Panc1 (cell line): ENCODE results near the gene TMEM202.

Experiments used
- CTCF ChIP-seq: fragments of 450-650 bp; IDR thresholded peaks from 2 replicates; pipeline ENCODE4 v1.5.1; 2017; ENCODE audit warnings: mild to moderate bottlenecking
- POLR2AphosphoS5 ChIP-seq: IDR thresholded peaks from 2 replicates; pipeline ENCODE4 v1.6.1; 2012; ENCODE audit warnings: mild to moderate bottlenecking, low read depth, low read length, moderate library complexity
- REST ChIP-seq, 2 experiments: IDR thresholded peaks; 2 replicates each; pipeline ENCODE4 v1.6.1; 2011 to 2012; ENCODE audit warnings: low read depth in 2 of 2, control low read depth in 1 of 2, low read length in 1 of 2, mild to moderate bottlenecking in 1 of 2, moderate library complexity in 1 of 2; ENCODE audit not compliant: insufficient read depth in 1 of 2
- TCF7L2 ChIP-seq: IDR thresholded peaks from 2 replicates; pipeline ENCODE4 v1.6.1; 2011; ENCODE audit warnings: mild to moderate bottlenecking, low read depth, low read length, inconsistent platforms

GRCh38 chr15:72361176-72361575, 36.9 kb upstream of the TMEM202 start:
- TF ChIP-seq CTCF = no peak
- no peak for TF ChIP-seq TCF7L2
- TF ChIP-seq POLR2AphosphoS5 = no peak
- TF ChIP-seq REST (IDR thresholded peaks at IDR 0.05; ENCODE audit: insufficient read depth in 1 of 2, low read depth in 2 of 2, low read length in 1 of 2) = no peak
